Activated T-cell treated with anti-CD3 and anti-CD28 coated beads, Interleukin-2, amount 50 U/mL, for 24 hours (primary cell): Measurements from ENCODE around the gene ABHD11.
"Not testable (repeated sequence)": the region's sequence is repeated elsewhere in the genome, so short reads cannot be mapped to it uniquely, and the experiment has no call there.

Experiments used
- DNase-seq: peaks from one replicate; pipeline ENCODE4 v3.0.0-alpha.2; 2020
- H3K27ac Mint-ChIP-seq: 2 replicates; pipeline ENCODE4 v1.8.0; 2020; ENCODE audit warnings: mild to moderate bottlenecking, mixed read lengths
- H3K27me3 Mint-ChIP-seq: 2 replicates; pipeline ENCODE4 v1.8.0; 2020; ENCODE audit warnings: mixed read lengths
- H3K36me3 Mint-ChIP-seq: 2 replicates; pipeline ENCODE4 v1.8.0; 2020; ENCODE audit warnings: low read depth, mixed read lengths
- H3K4me1 Mint-ChIP-seq: 2 replicates; pipeline ENCODE4 v1.8.0; 2020; ENCODE audit warnings: low read depth, mixed read lengths
- H3K4me3 Mint-ChIP-seq: 2 replicates; pipeline ENCODE4 v1.8.0; 2020; ENCODE audit warnings: mild to moderate bottlenecking, moderate library complexity, mixed read lengths
- H3K9me3 Mint-ChIP-seq: 2 replicates; pipeline ENCODE4 v1.8.0; 2020; ENCODE audit warnings: mixed read lengths

Gene ABHD11

DNA sequence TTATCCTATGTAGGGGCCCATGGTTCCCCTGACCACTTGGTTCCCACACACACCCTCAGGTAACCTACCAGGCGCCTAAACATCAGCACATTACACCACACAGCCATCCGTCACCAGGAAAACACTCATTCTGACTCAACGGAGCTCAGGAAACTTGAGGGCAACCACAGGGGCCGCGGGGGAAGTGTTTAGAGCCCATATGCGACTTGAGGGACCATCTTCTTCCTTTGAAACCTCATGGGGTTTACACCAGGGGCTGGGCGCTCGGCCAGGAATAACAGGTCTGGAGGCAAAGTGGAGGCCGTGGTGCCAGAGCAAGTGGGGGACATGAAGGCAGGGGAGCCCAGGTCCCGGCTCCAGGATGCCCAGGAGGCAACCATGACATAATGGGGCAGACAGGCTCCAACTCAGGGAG, 20.6 kb downstream of the ABHD11 start:
- peak overlapping the region; percentile 89 for H3K27ac Mint-ChIP-seq
- H3K4me3 Mint-ChIP-seq, result peak overlapping the region; percentile 81
- DNase-seq, result peak; percentile 83
- peaks cover 17% of the 10 kb centered on the region for H3K36me3 Mint-ChIP-seq
- peaks cover 9% of the 10 kb centered on the region for H3K27me3 Mint-ChIP-seq
- H3K4me1 Mint-ChIP-seq, result peaks cover 35% of the 10 kb centered on the region
- H3K9me3 Mint-ChIP-seq, result no peaks in the 10 kb centered on the region

DNA sequence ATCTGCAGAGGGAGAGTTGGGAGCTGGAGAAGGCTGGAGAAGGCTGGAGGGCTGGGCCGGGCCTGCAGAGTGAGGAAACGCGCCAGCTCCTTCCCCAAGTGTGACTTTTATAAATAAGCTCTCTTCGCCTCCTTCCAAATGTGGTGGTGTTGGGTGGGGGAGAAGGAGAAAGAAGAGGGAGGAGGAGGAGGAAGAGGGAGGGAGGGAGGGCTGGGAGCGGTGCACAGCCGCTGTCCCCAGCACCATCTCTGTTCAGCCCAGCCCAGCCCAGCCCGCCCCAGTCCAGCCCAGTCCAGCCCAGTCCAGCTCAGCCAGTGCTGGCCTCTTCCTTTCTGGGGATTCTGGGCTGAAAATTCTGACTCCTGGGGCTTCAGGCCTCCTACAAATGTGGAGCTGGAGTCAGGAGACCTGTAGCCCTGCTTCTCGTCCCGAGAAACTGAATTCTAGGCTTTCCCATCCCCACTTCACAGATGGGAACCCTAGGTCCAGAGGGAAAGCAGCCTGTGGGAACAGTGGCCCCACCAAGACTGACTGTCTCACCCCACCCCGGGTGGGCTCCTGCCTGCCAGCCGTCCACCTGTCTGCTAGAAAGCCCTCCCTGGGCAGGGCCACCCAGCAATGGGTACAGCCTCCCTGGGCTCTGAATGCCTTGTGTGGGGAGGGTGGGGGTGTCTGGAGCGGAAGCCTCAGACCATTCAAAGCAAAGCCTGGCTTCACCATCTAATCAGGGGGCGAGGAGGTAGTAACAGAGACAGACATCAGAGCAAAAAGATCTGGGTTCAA, 21.4 kb downstream of the ABHD11 start:
- Mint-ChIP-seq H3K27ac (peak overlapping the region; percentile 89), H3K4me3 (peak overlapping the region; percentile 81), H3K4me1 (peaks cover 39% of the 10 kb centered on the region), H3K27me3 (peaks cover 9% of the 10 kb centered on the region), H3K36me3 (peaks cover 20% of the 10 kb centered on the region), H3K9me3 (no peaks in the 10 kb centered on the region)
- DNase-seq, result no peak

DNA sequence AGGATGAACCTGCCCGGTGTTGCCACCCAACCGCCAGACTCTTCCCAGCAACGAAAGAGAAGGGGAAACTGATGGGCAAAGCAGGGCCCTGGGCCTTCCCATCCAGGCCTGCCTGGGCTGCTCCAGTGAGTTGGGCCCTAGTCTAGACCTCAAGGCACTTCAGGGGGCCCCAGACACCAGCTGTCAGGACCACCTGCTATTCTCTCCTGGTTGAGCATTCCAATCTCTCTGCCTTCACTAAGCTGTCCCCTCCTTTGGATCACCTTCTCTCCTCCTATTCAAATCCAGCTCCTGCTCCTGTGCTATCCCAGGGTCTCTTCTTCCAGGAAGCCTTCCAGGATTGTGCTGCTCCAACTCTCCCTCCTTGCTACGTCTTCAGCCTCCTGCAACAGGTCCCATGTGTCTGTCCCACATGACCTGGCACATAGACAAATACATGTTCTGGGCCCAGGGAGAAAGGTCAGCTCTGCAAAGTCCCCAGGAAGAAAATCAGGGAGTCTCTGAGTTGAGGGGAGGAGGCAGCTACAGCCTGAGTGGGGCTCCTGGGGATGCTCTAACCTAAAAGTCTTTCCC, 22.2 kb downstream of the ABHD11 start:
- Mint-ChIP-seq H3K9me3 (no peaks in the 10 kb centered on the region), H3K4me3 (peak overlapping the region; percentile 43), H3K27ac (no peak overlapping the region), H3K4me1 (peaks cover 39% of the 10 kb centered on the region), H3K36me3 (peaks cover 20% of the 10 kb centered on the region), H3K27me3 (peaks cover 5% of the 10 kb centered on the region)
- DNase-seq, result no peak

DNA sequence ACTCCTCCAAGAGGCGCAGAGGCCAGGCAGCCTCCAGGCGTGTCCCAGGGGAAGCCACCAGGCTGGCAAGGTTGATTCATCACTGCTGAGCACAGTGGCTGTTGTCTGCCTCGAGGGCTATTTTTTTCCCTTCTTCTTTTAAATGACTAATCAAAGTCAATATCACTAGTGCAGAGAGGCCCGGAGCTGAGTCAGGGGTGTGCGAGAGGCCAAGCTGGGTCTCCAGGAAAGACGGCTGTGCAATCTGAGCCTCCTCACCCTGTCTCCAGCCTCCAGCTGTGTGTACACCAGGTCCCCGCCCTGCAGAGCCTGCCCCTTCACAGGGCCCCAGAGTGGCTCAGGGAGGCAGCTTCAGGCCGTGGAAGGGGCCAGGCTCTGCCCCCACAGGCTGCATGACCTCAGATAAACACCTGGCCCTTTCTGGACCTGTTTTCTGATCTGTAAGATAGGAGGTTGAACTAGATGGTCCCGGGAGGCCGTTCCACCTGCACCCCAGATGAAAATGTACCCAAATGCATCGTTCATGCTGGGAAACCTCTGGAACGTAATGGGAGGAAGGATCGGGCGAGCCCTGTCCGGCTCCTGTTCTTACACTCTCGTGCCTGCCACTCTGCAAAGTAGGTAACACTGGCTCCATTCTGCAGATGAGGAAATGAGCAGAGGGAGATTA, 22.8 kb downstream of the ABHD11 start:
- peak overlapping the region; percentile 47 for H3K27ac Mint-ChIP-seq

DNA sequence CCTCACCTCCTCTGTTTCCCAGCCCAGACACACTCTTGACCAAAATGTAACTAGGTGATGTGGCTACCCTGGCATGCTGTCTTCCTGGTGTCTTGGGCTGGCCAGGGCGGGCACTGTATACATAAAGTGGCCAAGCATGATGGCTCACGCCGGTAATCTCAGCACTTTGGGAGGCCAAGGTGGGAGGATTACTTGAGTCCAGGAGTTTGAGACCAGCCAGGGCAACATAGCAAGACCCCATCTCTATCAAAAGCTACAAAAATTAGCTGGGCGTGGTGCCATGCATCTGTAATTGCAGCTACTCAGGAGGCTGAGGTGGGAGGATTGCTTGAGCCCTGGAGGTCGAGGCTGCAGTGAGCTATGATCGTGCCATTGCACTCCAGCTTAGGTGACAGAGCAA, 25.3 kb downstream of the ABHD11 start:
- H3K27ac Mint-ChIP-seq, DNase-seq, H3K9me3 Mint-ChIP-seq, H3K4me3 Mint-ChIP-seq, H3K27me3 Mint-ChIP-seq: not testable (repeated sequence)
- Mint-ChIP-seq H3K4me1 (peaks cover 35% of the 10 kb centered on the region), H3K36me3 (peaks cover 23% of the 10 kb centered on the region)

More for the DNA sequence above, 22.8 kb downstream of the ABHD11 start:
- peaks cover 20% of the 10 kb centered on the region for H3K36me3 Mint-ChIP-seq
- peak; percentile 67 for DNase-seq
- peaks cover 5% of the 10 kb centered on the region for H3K27me3 Mint-ChIP-seq
- peak overlapping the region; percentile 43 for H3K4me3 Mint-ChIP-seq
- H3K4me1 Mint-ChIP-seq, result peaks cover 39% of the 10 kb centered on the region
- H3K9me3 Mint-ChIP-seq, result no peaks in the 10 kb centered on the region

DNA sequence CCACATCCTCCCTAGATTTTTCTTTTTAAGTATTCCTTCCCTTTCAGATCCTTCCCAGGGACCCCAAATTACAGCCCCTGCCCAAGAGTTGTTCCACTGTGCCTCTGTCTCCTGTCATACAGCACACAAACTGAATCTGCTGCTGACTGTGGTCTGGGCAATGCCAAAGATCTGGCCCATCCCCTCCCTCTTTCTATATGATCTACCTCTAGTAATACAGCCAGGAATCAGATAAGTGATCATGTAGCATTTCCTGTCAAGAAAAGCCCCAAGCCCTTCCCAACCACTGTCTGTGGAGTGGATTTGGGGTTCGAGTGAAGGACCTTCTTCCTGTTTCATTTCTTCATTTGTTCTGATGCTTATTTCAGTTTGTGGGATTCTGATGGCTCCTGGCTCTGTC, 25.8 kb downstream of the ABHD11 start:
- peaks cover 30% of the 10 kb centered on the region for H3K4me1 Mint-ChIP-seq
- H3K9me3 Mint-ChIP-seq, result no peaks in the 10 kb centered on the region
- no peak for DNase-seq
- H3K4me3 Mint-ChIP-seq, result no peak overlapping the region
- H3K27me3 Mint-ChIP-seq, result no peaks in the 10 kb centered on the region
- H3K36me3 Mint-ChIP-seq, result peaks cover 23% of the 10 kb centered on the region
- no peak overlapping the region for H3K27ac Mint-ChIP-seq

DNA sequence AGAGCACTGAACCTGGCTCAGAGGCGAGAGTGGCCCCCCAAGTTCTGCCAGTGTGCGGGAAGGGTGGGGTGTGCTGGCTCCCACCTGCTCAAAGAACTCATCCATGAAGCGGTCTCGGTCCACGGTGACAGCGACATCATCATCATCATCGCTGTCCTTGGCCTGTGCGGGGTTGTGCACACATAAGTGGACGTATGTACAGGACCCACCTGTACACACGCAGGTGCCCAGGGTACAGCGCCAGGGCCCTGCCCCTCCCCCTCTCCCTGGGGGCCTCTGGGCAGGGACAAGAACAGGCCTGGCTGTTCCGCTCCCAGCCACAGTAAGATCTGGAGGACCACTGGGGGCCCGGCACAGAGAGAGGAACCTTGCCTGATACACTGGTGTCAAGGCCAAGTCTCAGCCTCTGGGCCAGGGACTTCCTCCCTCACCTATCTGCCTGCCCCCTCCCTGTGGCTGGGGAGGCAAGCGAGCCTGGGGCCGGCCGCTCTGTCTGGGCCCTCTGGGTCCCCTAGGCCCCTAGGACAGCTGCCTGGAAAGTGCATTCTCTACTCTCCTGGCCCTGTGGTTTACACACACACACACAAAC, 29.5 kb downstream of the ABHD11 start:
- no peaks in the 10 kb centered on the region for H3K9me3 Mint-ChIP-seq
- H3K4me3 Mint-ChIP-seq, result no peak overlapping the region
- peaks cover 18% of the 10 kb centered on the region for H3K4me1 Mint-ChIP-seq
- DNase-seq, result no peak
- H3K36me3 Mint-ChIP-seq, result peaks cover 32% of the 10 kb centered on the region
- no peak overlapping the region for H3K27ac Mint-ChIP-seq
- H3K27me3 Mint-ChIP-seq, result no peaks in the 10 kb centered on the region

DNA sequence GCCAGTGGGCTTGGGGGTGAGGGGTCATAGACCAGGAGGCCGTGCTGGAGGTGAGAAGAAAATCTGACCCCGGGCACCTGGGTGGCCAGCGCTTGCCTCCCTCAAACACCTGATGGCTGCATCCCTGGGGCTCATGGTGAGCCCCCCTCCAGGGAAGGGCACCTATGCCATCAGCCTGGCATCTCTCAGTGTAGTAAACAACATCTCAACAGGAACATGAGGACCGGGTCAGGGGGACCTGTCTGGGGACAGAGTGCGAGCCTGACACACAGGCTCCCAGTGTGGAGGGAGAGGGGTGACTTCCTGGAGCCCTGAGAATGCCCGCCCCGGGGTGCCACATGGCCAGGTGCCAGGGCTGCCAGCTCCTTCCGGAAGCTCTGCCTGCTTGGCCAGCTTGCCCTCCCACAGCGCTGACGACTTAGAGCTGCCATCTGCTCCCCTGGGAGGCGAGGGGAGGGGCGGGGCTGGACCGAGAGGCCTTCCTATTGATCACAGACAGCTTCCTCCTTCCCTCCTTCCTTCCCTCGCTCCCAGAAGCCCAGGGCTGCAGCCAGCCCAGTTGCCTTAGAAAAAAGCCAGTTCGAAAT, 31.5 kb downstream of the ABHD11 start:
- Mint-ChIP-seq H3K4me1 (peaks cover 16% of the 10 kb centered on the region), H3K27ac (no peak overlapping the region), H3K9me3 (no peaks in the 10 kb centered on the region), H3K4me3 (no peak overlapping the region), H3K27me3 (no peaks in the 10 kb centered on the region), H3K36me3 (peaks cover 36% of the 10 kb centered on the region)
- DNase-seq, result no peak

DNA sequence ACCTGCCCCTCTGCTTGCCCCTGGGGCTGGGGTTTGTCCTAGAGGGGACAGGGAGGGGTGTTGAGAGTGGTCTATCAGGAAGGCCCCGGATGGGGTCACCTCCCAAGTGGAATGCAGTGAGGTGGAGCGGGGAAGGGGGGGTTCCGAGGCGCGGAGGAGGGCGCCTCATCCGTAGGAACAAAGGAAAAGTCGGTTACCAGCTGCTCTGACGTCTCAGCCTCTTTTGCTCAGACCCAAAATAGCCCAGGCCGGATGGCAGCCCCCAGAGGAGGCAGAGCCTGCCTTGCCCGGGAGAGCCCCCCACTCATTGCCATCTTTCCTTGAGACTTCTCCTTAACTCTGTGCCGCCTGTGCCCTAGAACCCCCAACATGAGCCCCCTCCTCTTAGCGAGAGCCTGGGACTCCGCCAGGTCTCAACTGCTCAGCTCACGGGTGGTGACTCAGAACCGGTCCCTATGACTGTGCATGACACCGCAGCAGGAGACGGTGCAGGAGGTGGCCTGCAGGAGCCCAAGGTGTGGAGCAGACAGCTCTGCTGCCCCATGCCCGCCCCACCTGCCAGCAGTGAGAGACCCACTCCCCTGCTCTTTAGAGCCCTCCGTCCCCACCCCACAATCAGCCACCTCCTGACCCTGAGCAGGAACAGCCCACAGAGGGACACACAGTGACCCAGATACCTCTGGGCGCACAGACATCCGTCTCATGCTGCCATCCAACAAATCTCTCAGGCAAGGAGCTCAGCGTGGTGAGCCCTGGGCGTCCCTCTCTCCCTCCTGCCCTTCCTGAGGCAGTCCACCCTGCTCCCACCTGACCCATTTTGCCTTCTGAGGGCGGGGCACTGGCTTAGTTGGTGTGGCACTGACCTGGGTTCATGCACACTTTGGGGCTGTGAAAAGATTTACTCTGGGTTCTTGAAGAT, 32.2 kb downstream of the ABHD11 start:
- H3K4me3 Mint-ChIP-seq, result no peak overlapping the region
- H3K27me3 Mint-ChIP-seq, result no peaks in the 10 kb centered on the region
- peak; percentile 61 for DNase-seq
- no peaks in the 10 kb centered on the region for H3K9me3 Mint-ChIP-seq
- peaks cover 44% of the 10 kb centered on the region for H3K36me3 Mint-ChIP-seq
- peak overlapping the region; percentile 55 for H3K27ac Mint-ChIP-seq
- H3K4me1 Mint-ChIP-seq, result peaks cover 16% of the 10 kb centered on the region

DNA sequence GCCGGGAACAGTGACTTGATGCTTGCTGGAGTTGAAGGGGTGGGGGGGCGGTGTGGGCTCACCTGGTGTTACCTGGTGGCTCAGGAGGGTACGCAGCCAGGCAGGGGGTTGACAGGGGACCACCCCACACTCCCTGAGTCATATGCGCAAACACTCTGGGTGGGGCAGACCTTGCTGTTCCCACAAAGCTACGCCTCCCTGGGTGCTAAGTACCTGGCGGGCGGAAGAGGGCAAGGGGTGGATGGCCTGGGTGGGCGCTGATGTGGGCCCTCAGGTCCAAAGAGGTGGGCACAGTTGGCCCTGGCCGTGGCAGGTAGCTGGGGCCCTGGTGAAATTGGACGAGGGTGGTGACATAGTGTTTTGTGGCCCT, 33.1 kb downstream of the ABHD11 start:
- Mint-ChIP-seq H3K27me3 (no peaks in the 10 kb centered on the region), H3K27ac (no peak overlapping the region), H3K4me3 (no peak overlapping the region)

DNA sequence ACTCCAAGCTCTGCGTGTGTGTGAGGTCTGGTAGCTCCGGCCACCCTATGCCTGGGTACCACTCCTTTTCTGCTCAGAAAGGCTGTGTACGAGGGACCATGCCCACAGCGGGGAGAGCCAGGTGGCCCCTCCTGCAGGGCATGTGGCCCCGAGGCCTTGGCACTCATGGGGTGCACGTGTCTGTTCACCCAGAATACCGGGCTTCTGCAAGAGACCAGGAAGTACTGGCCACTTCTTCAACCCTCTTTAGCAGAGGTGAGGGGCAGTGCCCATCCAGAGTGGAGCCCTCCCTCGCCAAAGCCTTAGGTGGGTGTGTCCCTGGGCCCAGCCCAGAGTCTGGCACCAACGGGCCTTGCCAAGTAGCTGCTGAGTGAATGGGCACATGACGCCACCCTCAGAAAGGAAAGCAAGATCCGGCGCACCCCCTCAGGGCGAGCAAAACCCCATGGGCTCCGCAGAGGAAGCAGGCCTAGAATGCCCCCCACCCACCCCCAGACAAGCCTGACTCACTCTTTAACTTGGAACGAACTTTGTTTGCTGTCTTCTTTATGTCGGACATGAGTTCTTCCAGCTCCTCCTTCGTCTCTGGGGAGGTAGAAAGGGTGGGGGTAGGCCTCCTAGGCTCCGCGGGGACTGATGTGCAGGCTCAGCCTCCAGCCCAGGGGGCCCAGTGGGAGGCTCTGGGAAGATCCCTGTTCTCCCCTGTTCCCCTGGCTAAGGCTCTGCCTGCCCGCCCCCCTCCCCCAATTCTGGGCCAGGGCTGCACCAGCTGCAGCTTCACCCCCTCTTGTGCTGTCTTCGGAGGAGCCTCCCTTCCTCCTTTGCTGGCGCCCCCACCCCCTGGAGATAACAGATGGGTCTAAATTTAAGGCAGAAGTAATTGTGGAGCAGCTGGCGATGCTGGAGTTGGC, 33.7 kb downstream of the ABHD11 start:
- no peaks in the 10 kb centered on the region for H3K27me3 Mint-ChIP-seq
- no peak for DNase-seq
- H3K4me1 Mint-ChIP-seq, result peaks cover 16% of the 10 kb centered on the region
- no peak overlapping the region for H3K27ac Mint-ChIP-seq
- H3K4me3 Mint-ChIP-seq, result no peak overlapping the region
- H3K36me3 Mint-ChIP-seq, result peaks cover 54% of the 10 kb centered on the region
- no peaks in the 10 kb centered on the region for H3K9me3 Mint-ChIP-seq

More for the DNA sequence above, 33.1 kb downstream of the ABHD11 start:
- Mint-ChIP-seq H3K9me3 (no peaks in the 10 kb centered on the region), H3K4me1 (peaks cover 16% of the 10 kb centered on the region), H3K36me3 (peaks cover 49% of the 10 kb centered on the region)
- no peak for DNase-seq

DNA sequence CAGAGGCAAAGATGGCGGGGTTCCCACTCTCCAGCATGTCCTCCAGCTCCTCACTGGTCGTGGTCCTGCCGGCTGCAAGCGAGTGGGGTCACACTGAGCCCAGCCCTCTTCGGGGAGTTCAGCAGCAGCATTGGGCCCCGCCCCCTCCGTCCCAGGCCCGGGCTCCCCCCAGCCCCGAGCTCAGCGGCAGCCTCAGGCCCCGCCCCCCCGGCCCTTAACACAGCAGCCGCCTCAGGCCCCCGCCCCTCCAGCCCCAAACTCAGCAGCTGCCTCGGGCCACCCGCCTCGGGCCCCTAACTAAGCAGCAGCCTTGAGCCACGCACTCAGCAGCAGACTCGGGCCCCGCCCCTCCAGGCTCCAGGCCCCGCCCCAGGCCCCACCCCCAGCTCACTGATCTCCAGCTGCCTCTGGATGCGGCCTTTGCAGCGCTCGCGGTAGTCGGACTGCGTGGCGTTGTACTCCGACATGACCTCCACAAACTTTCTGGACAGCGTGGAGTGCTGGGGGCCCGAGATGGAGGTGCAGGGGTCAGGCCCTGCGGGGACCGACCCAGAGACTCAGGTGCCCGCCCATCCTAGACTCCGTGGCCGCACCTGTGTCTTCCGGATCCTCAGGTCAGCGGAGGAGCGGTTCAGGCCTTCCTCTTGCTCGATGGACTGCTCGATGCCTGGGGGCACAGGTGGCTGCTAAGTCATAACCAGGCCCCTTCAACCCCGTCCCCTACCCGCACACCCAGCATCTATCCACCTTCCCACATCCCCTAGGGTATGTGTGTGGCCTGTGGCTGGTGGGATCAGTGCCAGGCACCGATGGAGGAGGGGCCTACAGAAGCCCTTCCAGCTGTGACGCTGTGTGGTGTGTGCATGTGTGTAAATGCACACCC, 34.6 kb downstream of the ABHD11 start:
- peak; percentile 62 for DNase-seq

More for the DNA sequence above, 34.6 kb downstream of the ABHD11 start:
- no peak overlapping the region for H3K27ac Mint-ChIP-seq
- H3K27me3 Mint-ChIP-seq, result no peaks in the 10 kb centered on the region
- no peak overlapping the region for H3K4me3 Mint-ChIP-seq
- peaks cover 62% of the 10 kb centered on the region for H3K36me3 Mint-ChIP-seq
- no peaks in the 10 kb centered on the region for H3K9me3 Mint-ChIP-seq
- H3K4me1 Mint-ChIP-seq, result peaks cover 16% of the 10 kb centered on the region
